GM23338 (cell line): ENCODE measurements around the gene NPTXR. TPM values are rescaled to one million over a fixed set of nuclear protein-coding genes. Genes with fewer than 3 reads are reported as not detected.

Source experiments
- ATAC-seq: fragments of 200-7000 bp; cut with Tn5 transposase; 3 replicates; pipeline ENCODE4 v1.9.1; 2020
- DNase-seq: peaks from one replicate; pipeline ENCODE4 v3.0.0-alpha.2; 2015; ENCODE audit warnings: low spot score
- H2AFZ ChIP-seq: fragments of 200-600 bp; sonication (generic); 2 replicates; pipeline ENCODE4 v1.8.0; 2016; ENCODE audit warnings: antibody characterized with exemption, mild to moderate bottlenecking, moderate library complexity
- H3F3A ChIP-seq: fragments of 200-600 bp; sonication (generic); replicated peaks from 2 replicates; pipeline ENCODE4 v1.8.0; 2017; ENCODE audit warnings: antibody characterized with exemption, mixed run types, low read depth
- H3K27ac ChIP-seq: fragments of 200-600 bp; sonication (generic); 2 replicates; pipeline ENCODE4 v1.6.1; 2016; ENCODE audit warnings: low read depth
- H3K27me3 ChIP-seq: fragments of 200-600 bp; sonication (generic); 2 replicates; pipeline ENCODE4 v1.8.0; 2016; ENCODE audit warnings: mild to moderate bottlenecking, mixed run types, moderate library complexity; ENCODE audit not compliant: insufficient read depth
- H3K36me3 ChIP-seq: fragments of 200-600 bp; sonication (generic); 2 replicates; pipeline ENCODE4 v1.8.0; 2016; ENCODE audit warnings: mild to moderate bottlenecking; ENCODE audit not compliant: insufficient read depth
- H3K4me1 ChIP-seq: fragments of 200-600 bp; sonication (generic); 2 replicates; pipeline ENCODE4 v1.8.0; 2016; ENCODE audit warnings: mild to moderate bottlenecking, moderate library complexity; ENCODE audit not compliant: insufficient read depth
- H3K4me2 ChIP-seq: fragments of 200-600 bp; sonication (generic); 2 replicates; pipeline ENCODE4 v1.7.1; 2017; ENCODE audit warnings: mixed run types
- H3K4me3 ChIP-seq: fragments of 200-600 bp; sonication (generic); 2 replicates; pipeline ENCODE4 v1.6.1; 2016; ENCODE audit warnings: mixed run types
- H3K79me2 ChIP-seq: fragments of 200-600 bp; sonication (generic); replicated peaks from 2 replicates; pipeline ENCODE4 v1.8.0; 2017; ENCODE audit warnings: mild to moderate bottlenecking; ENCODE audit not compliant: insufficient read depth
- H3K9me2 ChIP-seq: fragments of 200-600 bp; sonication (generic); 2 replicates; pipeline ENCODE4 v1.8.0; 2017; ENCODE audit not compliant: insufficient read depth
- H4K20me1 ChIP-seq: fragments of 200-600 bp; sonication (generic); replicated peaks from 2 replicates; pipeline ENCODE4 v1.8.0; 2017; ENCODE audit warnings: mild to moderate bottlenecking; ENCODE audit not compliant: insufficient read depth
- H3K27ac Mint-ChIP-seq: 2 replicates; pipeline ENCODE4 v1.8.0; 2020; ENCODE audit warnings: inconsistent platforms, mild to moderate bottlenecking, moderate library complexity, mixed read lengths
- H3K27me3 Mint-ChIP-seq: 3 replicates; pipeline ENCODE4 v1.8.0; 2022; ENCODE audit warnings: low read depth, mild to moderate bottlenecking, moderate library complexity, mixed read lengths, inconsistent platforms; ENCODE audit not compliant: insufficient read depth, poor library complexity
- H3K36me3 Mint-ChIP-seq: 3 replicates; pipeline ENCODE4 v1.8.0; 2021; ENCODE audit warnings: low read depth, mild to moderate bottlenecking, inconsistent platforms, moderate library complexity, mixed read lengths
- H3K4me1 Mint-ChIP-seq: 3 replicates; pipeline ENCODE4 v1.8.0; 2020; ENCODE audit warnings: mild to moderate bottlenecking, inconsistent platforms, mixed read lengths
- H3K4me3 Mint-ChIP-seq: 3 replicates; pipeline ENCODE4 v1.8.0; 2021; ENCODE audit warnings: moderate library complexity, mild to moderate bottlenecking, inconsistent platforms, mixed read lengths
- H3K9me3 Mint-ChIP-seq: 3 replicates; pipeline ENCODE4 v1.8.0; 2020; ENCODE audit warnings: moderate library complexity, mild to moderate bottlenecking, inconsistent platforms, mixed read lengths
- CREB1 ChIP-seq: fragments of 250-450 bp; sonication (Bioruptor Pico); IDR thresholded peaks from 2 replicates; pipeline ENCODE4 v1.5.0; 2020; ENCODE audit warnings: low read depth, mild to moderate bottlenecking, moderate library complexity
- EZH2 ChIP-seq: fragments of 200-600 bp; sonication (generic); IDR thresholded peaks from one replicate; pipeline ENCODE4 v1.8.0; 2017; ENCODE audit warnings: antibody characterized with exemption, mild to moderate bottlenecking, low read depth; ENCODE audit not compliant: unreplicated experiment
- EZH2phosphoT487 ChIP-seq: fragments of 200-600 bp; sonication (generic); IDR thresholded peaks from one replicate; pipeline ENCODE4 v1.8.1; 2018; ENCODE audit warnings: antibody characterized with exemption; ENCODE audit not compliant: unreplicated experiment
- JUNB ChIP-seq: IDR thresholded peaks from one replicate; pipeline ENCODE4 v1.6.1; 2016; ENCODE audit warnings: antibody characterized with exemption; ENCODE audit not compliant: unreplicated experiment
- NANOG ChIP-seq: IDR thresholded peaks from 2 replicates; pipeline ENCODE4 v1.6.1; 2016; ENCODE audit warnings: antibody characterized with exemption, borderline replicate concordance
- POLR2AphosphoS5 ChIP-seq: IDR thresholded peaks from 2 replicates; pipeline ENCODE4 v1.6.1; 2016; ENCODE audit warnings: antibody characterized with exemption, low read depth
- ZNF114 ChIP-seq: fragments of 250-450 bp; sonication (Bioruptor Pico); IDR thresholded peaks from 2 replicates; pipeline ENCODE4 v1.5.0; 2020; ENCODE audit warnings: mild to moderate bottlenecking, moderate library complexity
- ZNF331 ChIP-seq: fragments of 250-450 bp; sonication (Bioruptor Pico); IDR thresholded peaks from 2 replicates; pipeline ENCODE4 v1.5.0; 2020; ENCODE audit warnings: low read depth, mild to moderate bottlenecking, moderate library complexity
- polyA plus RNA-seq: library from polyadenylated mRNA; unstranded; fragments of >200 nt; fragmentation: Nextera tagmentation; extraction: Ambion mirVana; gene quantifications from 2 replicates; pipeline ENCODE4 v1.2.1, GENCODE V29; 2016
- total RNA-seq: library from RNA; depleted of rRNA; stranded (reverse); fragments of >200 nt; shearing (Covaris generic); gene quantifications from 2 replicates; pipeline ENCODE4 v1.2.3, GENCODE V29; 2014
- TF ChIP-seq, protein P1 (sequence below): IDR thresholded peaks from one replicate; pipeline ENCODE4 v1.6.1; 2018; ENCODE audit warnings: antibody characterized with exemption; ENCODE audit not compliant: unreplicated experiment
- TF ChIP-seq, protein P2 (sequence below): IDR thresholded peaks from 2 replicates; pipeline ENCODE4 v1.6.1; 2016; ENCODE audit warnings: antibody characterized with exemption
- TF ChIP-seq, protein P3 (sequence below): fragments of 250-450 bp; sonication (Bioruptor Pico); IDR thresholded peaks from 2 replicates; pipeline ENCODE4 v1.5.0; 2020; ENCODE audit warnings: mild to moderate bottlenecking, moderate library complexity
- TF ChIP-seq, protein P4 (sequence below), 2 experiments: fragments of 200-600 bp in 1 of 2; sonication (generic) in 1 of 2; conservative IDR thresholded peaks; 2 replicates each; pipeline versions ENCODE4 v1.5.1 to v1.6.1; 2016 to 2017; ENCODE audit warnings: antibody characterized with exemption in 2 of 2, low read depth in 2 of 2, mild to moderate bottlenecking in 2 of 2, moderate library complexity in 1 of 2

Gene NPTXR
- total and polyA plus RNA-seq, 2 experiments from 2014 or later, result 0.89 to 13.4 TPM

DNA sequence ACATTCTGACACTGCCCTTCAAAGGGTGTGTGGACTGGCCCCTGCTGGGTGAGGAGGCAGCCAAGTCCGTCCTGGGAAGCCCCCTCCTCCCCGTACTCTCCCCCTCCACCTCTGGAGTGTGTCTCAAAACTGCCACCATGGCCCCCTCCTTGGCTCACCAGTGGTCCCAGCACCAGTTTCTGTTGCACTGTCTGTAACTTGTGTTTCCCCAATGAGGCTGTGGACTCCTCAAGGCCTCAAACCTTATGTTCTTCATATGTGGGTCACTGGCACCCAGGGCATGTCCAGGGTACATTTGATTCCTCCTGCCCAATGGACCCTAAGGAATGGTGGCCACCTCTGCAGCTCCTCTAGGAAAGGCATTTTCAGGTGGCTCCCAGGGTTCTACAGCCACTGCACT, 6.6 kb upstream of the NPTXR start:
- peaks cover 5% of the 10 kb centered on the region for H3K27me3 Mint-ChIP-seq
- no peak overlapping the region for H3K27ac Mint-ChIP-seq
- no peak overlapping the region for H3K4me3 Mint-ChIP-seq

More for the DNA sequence above, 6.6 kb upstream of the NPTXR start:
- peaks cover 8% of the 10 kb centered on the region for H3K4me1 Mint-ChIP-seq
- no peaks in the 10 kb centered on the region for H3K36me3 Mint-ChIP-seq
- no peaks in the 10 kb centered on the region for H3K9me2 ChIP-seq
- no peaks in the 10 kb centered on the region; the same call in 1 of the 2 replicates for H3F3A ChIP-seq
- H4K20me1 ChIP-seq, result no peaks in the 10 kb centered on the region
- no peaks in the 10 kb centered on the region for H3K36me3 ChIP-seq
- H3K27ac ChIP-seq, result no peak overlapping the region
- H3K4me2 ChIP-seq, result no peak overlapping the region
- peaks cover 5% of the 10 kb centered on the region; the same call in 1 of the 2 replicates for H3K4me1 ChIP-seq
- no peaks in the 10 kb centered on the region for H3K79me2 ChIP-seq
- H3K4me3 ChIP-seq, result no peak overlapping the region
- TF ChIP-seq, protein P1, sequence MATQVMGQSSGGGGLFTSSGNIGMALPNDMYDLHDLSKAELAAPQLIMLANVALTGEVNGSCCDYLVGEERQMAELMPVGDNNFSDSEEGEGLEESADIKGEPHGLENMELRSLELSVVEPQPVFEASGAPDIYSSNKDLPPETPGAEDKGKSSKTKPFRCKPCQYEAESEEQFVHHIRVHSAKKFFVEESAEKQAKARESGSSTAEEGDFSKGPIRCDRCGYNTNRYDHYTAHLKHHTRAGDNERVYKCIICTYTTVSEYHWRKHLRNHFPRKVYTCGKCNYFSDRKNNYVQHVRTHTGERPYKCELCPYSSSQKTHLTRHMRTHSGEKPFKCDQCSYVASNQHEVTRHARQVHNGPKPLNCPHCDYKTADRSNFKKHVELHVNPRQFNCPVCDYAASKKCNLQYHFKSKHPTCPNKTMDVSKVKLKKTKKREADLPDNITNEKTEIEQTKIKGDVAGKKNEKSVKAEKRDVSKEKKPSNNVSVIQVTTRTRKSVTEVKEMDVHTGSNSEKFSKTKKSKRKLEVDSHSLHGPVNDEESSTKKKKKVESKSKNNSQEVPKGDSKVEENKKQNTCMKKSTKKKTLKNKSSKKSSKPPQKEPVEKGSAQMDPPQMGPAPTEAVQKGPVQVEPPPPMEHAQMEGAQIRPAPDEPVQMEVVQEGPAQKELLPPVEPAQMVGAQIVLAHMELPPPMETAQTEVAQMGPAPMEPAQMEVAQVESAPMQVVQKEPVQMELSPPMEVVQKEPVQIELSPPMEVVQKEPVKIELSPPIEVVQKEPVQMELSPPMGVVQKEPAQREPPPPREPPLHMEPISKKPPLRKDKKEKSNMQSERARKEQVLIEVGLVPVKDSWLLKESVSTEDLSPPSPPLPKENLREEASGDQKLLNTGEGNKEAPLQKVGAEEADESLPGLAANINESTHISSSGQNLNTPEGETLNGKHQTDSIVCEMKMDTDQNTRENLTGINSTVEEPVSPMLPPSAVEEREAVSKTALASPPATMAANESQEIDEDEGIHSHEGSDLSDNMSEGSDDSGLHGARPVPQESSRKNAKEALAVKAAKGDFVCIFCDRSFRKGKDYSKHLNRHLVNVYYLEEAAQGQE, result no peak
- TF ChIP-seq, protein P2, sequence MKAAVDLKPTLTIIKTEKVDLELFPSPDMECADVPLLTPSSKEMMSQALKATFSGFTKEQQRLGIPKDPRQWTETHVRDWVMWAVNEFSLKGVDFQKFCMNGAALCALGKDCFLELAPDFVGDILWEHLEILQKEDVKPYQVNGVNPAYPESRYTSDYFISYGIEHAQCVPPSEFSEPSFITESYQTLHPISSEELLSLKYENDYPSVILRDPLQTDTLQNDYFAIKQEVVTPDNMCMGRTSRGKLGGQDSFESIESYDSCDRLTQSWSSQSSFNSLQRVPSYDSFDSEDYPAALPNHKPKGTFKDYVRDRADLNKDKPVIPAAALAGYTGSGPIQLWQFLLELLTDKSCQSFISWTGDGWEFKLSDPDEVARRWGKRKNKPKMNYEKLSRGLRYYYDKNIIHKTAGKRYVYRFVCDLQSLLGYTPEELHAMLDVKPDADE, result no peak
- TF ChIP-seq ZNF331 (CRISPR knock-in tag), result no peak
- TF ChIP-seq JUNB, result no peak
- no peak for TF ChIP-seq CREB1 (CRISPR knock-in tag)
- no peak for TF ChIP-seq POLR2AphosphoS5
- no peak for TF ChIP-seq EZH2
- TF ChIP-seq, protein P3, sequence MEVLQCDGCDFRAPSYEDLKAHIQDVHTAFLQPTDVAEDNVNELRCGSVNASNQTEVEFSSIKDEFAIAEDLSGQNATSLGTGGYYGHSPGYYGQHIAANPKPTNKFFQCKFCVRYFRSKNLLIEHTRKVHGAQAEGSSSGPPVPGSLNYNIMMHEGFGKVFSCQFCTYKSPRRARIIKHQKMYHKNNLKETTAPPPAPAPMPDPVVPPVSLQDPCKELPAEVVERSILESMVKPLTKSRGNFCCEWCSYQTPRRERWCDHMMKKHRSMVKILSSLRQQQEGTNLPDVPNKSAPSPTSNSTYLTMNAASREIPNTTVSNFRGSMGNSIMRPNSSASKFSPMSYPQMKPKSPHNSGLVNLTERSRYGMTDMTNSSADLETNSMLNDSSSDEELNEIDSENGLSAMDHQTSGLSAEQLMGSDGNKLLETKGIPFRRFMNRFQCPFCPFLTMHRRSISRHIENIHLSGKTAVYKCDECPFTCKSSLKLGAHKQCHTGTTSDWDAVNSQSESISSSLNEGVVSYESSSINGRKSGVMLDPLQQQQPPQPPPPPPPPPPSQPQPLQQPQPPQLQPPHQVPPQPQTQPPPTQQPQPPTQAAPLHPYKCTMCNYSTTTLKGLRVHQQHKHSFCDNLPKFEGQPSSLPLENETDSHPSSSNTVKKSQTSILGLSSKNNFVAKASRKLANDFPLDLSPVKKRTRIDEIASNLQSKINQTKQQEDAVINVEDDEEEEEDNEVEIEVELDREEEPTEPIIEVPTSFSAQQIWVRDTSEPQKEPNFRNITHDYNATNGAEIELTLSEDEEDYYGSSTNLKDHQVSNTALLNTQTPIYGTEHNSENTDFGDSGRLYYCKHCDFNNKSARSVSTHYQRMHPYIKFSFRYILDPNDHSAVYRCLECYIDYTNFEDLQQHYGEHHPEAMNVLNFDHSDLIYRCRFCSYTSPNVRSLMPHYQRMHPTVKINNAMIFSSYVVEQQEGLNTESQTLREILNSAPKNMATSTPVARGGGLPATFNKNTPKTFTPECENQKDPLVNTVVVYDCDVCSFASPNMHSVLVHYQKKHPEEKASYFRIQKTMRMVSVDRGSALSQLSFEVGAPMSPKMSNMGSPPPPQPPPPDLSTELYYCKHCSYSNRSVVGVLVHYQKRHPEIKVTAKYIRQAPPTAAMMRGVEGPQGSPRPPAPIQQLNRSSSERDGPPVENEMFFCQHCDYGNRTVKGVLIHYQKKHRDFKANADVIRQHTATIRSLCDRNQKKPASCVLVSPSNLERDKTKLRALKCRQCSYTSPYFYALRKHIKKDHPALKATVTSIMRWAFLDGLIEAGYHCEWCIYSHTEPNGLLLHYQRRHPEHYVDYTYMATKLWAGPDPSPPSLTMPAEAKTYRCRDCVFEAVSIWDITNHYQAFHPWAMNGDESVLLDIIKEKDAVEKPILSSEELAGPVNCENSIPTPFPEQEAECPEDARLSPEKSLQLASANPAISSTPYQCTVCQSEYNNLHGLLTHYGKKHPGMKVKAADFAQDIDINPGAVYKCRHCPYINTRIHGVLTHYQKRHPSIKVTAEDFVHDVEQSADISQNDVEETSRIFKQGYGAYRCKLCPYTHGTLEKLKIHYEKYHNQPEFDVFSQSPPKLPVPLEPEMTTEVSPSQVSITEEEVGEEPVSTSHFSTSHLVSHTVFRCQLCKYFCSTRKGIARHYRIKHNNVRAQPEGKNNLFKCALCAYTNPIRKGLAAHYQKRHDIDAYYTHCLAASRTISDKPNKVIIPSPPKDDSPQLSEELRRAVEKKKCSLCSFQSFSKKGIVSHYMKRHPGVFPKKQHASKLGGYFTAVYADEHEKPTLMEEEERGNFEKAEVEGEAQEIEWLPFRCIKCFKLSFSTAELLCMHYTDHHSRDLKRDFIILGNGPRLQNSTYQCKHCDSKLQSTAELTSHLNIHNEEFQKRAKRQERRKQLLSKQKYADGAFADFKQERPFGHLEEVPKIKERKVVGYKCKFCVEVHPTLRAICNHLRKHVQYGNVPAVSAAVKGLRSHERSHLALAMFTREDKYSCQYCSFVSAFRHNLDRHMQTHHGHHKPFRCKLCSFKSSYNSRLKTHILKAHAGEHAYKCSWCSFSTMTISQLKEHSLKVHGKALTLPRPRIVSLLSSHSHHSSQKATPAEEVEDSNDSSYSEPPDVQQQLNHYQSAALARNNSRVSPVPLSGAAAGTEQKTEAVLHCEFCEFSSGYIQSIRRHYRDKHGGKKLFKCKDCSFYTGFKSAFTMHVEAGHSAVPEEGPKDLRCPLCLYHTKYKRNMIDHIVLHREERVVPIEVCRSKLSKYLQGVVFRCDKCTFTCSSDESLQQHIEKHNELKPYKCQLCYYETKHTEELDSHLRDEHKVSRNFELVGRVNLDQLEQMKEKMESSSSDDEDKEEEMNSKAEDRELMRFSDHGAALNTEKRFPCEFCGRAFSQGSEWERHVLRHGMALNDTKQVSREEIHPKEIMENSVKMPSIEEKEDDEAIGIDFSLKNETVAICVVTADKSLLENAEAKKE (CRISPR knock-in tag), result no peak
- no peak for TF ChIP-seq EZH2phosphoT487
- TF ChIP-seq ZNF114 (CRISPR knock-in tag), result no peak
- no peak for TF ChIP-seq NANOG
- TF ChIP-seq, protein P4, sequence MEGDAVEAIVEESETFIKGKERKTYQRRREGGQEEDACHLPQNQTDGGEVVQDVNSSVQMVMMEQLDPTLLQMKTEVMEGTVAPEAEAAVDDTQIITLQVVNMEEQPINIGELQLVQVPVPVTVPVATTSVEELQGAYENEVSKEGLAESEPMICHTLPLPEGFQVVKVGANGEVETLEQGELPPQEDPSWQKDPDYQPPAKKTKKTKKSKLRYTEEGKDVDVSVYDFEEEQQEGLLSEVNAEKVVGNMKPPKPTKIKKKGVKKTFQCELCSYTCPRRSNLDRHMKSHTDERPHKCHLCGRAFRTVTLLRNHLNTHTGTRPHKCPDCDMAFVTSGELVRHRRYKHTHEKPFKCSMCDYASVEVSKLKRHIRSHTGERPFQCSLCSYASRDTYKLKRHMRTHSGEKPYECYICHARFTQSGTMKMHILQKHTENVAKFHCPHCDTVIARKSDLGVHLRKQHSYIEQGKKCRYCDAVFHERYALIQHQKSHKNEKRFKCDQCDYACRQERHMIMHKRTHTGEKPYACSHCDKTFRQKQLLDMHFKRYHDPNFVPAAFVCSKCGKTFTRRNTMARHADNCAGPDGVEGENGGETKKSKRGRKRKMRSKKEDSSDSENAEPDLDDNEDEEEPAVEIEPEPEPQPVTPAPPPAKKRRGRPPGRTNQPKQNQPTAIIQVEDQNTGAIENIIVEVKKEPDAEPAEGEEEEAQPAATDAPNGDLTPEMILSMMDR (conservative IDR thresholded peaks at IDR 0.05; ENCODE audit: low read depth in 2 of 2), result no peak
- no peak overlapping the region for H2AFZ ChIP-seq
- DNase-seq (no peak), ATAC-seq (no peak)
- no peaks in the 10 kb centered on the region for H3K9me3 Mint-ChIP-seq
- peaks cover 14% of the 10 kb centered on the region for H3K27me3 ChIP-seq
